ENCODE data around the gene TIGD3. TPM values are rescaled to one million over a fixed set of nuclear protein-coding genes. Genes with fewer than 3 reads are reported as not detected.

Gene TIGD3, protein sequence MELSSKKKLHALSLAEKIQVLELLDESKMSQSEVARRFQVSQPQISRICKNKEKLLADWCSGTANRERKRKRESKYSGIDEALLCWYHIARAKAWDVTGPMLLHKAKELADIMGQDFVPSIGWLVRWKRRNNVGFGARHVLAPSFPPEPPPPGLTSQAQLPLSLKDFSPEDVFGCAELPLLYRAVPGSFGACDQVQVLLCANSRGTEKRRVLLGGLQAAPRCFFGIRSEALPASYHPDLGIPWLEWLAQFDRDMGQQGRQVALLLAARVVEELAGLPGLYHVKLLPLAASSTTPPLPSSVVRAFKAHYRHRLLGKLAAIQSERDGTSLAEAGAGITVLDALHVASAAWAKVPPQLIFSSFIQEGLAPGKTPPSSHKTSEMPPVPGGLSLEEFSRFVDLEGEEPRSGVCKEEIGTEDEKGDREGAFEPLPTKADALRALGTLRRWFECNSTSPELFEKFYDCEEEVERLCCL
- total RNA-seq = under 1 TPM in 8 of 10 donors, not detected in 2; 0.11 to 0.87 (median 0.33) TPM
- under 1 TPM; 0.19 to 0.80 TPM for polyA plus RNA-seq
- long read RNA-seq, donor 1, partial matches to known transcripts = 0 of 1 reads
- long read RNA-seq, donor 1, other reads (novel, unspliced or antisense) = 0 of 1 reads
- long read RNA-seq, donor 2 = 0 reads
- long read RNA-seq, donor 3 = 0 reads

DNA sequence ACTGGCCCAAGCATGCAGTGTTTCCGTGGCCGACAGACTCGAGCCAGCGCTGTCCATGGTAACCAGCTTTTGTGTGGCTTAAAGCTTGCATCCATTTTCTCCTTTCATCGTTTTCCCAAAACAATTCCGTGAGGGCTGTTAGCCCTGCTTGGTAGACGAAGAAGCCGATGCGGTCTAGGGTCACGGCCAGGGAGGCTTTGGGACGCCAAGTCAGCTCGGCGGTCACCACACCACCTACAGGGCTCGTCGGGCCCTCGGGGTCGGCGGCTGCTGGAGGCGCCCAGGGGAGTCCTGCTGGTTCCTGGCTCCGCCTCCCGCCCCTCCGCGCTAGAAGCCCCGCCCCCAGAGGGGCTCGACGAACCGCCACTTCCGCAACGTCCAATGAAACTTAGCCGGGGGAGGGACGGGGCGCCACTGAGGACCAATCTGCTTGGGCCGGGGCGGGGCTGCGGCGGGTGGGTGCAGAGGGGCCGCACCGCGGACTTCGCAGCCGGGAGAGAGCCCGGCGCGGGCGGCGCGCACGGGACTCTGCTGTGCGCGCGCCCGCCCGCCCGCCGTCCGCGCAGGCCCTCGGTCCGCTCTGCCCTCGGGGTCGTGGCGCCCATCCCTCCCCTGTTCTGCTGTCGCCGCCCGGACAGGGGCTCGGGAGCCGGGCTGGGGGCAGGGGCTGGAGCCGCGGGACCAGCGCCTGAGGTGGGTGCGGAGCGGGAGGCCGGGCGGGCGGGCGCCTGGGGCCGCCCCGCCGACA lies at the start of gene TIGD3:
Gene TIGD3 (plus strand): TSS at position 487 of the 748 bp plus-strand sequence. CDS start 1,058 bp downstream, outside the sequence.
- intact Hi-C loops (cut with DNase I) = no loop called here
- TF ChIP-seq, protein P1, sequence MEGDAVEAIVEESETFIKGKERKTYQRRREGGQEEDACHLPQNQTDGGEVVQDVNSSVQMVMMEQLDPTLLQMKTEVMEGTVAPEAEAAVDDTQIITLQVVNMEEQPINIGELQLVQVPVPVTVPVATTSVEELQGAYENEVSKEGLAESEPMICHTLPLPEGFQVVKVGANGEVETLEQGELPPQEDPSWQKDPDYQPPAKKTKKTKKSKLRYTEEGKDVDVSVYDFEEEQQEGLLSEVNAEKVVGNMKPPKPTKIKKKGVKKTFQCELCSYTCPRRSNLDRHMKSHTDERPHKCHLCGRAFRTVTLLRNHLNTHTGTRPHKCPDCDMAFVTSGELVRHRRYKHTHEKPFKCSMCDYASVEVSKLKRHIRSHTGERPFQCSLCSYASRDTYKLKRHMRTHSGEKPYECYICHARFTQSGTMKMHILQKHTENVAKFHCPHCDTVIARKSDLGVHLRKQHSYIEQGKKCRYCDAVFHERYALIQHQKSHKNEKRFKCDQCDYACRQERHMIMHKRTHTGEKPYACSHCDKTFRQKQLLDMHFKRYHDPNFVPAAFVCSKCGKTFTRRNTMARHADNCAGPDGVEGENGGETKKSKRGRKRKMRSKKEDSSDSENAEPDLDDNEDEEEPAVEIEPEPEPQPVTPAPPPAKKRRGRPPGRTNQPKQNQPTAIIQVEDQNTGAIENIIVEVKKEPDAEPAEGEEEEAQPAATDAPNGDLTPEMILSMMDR (IDR thresholded peaks at IDR 0.05) = peak in 3 of 9 donors; percentile 21 to 24 (median 21)
- peaks cover 0 to 41% (median 31%) of the 10 kb centered on the region in 9 donors for H3K36me3 ChIP-seq
- peaks cover 15 to 42% (median 28%) of the 10 kb centered on the region in 9 donors for H3K4me1 ChIP-seq
- DNase-seq (peak; percentile 98), ATAC-seq (peak; percentile 85 to 97 (median 94))
- 1% methylated on average over 63 to 79 of the region's 79 CpGs for WGBS, 2 donors
- peaks cover 0 to 16% (median 0%) of the 10 kb centered on the region in 7 donors for H3K27me3 ChIP-seq
- H3K9me3 ChIP-seq = no peaks in the 10 kb centered on the region
- peak within 1 kb of the TSS; percentile 49 to 83 (median 72) for H3K4me3 ChIP-seq
- peak within 1 kb of the TSS in 9 of 10 donors; percentile 10 to 71 (median 55) for H3K27ac ChIP-seq

DNA sequence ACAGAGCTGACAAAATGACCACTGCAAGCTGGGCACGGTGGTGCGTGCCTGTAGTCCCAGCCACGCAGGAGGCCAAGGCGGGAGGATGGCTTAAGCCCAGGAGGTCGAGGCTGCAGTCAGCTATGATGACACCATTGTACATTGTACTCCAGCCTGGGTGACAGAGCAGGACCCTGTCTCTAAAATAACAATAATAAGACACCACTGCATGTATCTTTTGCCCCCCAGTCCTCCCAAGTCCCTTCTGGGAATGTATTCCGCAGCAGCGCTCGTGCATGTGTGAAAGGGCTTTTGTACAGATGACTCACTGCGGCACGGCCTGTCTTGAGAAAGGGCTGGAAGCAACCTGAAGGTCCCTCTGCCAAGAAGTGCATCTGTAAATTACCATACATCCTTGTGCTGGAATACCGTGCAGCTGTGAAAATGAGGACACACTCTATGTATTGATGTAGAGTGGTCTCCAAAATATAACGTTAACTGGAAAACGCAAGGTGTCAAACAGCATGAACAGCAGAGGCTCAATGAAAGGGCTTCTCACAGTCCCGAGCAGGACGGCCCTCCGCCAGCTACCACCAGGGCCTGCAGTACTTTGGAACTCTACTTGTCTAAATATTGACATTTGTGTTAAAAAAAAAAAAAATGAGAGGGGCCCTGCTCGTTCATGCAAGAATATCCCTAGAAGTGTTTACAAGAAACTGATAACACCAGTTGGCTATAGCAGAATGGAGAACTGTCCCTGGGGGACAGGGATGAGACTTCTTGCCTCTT lies 48.9 kb upstream of the TIGD3 start:
- no peaks in the 10 kb centered on the region for H3K27me3 ChIP-seq
- no peak for DNase-seq
- intact Hi-C loops (cut with DNase I) = no loop called here
- WGBS, 2 donors = 82 to 85% methylated on average over 17 of the region's 17 CpGs
- no peak overlapping the region for H3K4me3 ChIP-seq
- H3K36me3 ChIP-seq = peaks cover 0 to 8% (median 0%) of the 10 kb centered on the region in 9 donors
- H3K4me1 ChIP-seq = peaks cover 12 to 57% (median 46%) of the 10 kb centered on the region in 9 donors
- H3K27ac ChIP-seq = peak overlapping the region in 3 of 10 donors; percentile 20 to 45 (median 29)
- H3K9me3 ChIP-seq = no peaks in the 10 kb centered on the region
- TF ChIP-seq, protein P1 (IDR thresholded peaks at IDR 0.05) = no peak
- no peak for ATAC-seq

DNA sequence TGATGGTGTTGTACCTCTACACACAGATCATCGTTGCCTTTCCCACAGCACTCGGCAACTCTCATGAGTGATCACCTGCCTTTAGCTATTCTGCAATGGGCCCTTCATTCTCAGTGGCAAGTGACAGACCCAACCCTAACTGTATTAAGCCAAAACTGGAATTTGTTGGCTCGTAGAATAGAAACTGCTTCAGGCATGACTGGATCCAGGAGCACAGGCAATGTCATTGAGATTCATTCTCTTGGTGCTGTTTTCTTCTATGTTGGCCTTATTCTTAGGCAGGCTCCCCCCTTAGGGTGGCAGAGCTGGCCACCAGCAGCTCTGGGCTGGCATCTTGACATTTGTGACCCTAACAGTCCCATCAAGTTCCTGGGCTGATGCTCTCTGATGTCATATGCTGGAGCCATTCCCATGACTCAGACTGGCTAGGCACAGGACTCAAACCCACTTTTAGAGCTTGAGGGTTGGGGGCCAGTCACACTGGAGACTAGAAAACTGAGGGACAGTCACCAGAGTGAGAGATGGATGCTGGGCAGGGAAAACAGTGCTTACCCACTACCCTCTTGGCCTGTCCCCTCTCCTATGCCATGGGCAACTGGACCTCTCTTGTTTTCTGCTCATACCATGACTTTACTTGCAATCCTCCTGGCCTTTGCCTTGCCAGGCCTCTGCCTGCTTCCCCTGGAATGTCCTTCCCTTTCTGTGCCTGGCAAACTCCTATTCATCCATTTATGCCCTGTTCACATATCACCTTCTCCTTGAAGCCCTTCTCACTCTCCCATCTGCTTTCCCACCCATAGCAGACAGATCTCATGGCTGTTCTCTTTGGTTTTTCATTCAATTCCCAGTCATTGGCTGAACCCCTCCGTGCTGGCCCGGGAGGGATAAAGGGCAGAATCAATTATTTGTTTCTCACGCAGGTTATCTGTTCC lies 47.0 kb upstream of the TIGD3 start:
- WGBS, 2 donors = 84 to 88% methylated on average over 6 of the region's 6 CpGs
- H3K4me1 ChIP-seq = peaks cover 7 to 56% (median 40%) of the 10 kb centered on the region in 9 donors
- no peak for ATAC-seq
- no peaks in the 10 kb centered on the region for H3K27me3 ChIP-seq
- intact Hi-C loops (cut with DNase I) = no loop called here
- TF ChIP-seq, protein P1 (IDR thresholded peaks at IDR 0.05) = no peak
- DNase-seq = no peak
- peaks cover 0 to 8% (median 0%) of the 10 kb centered on the region in 9 donors for H3K36me3 ChIP-seq
- H3K9me3 ChIP-seq = no peaks in the 10 kb centered on the region
- peak overlapping the region in 7 of 10 donors; percentile 33 to 77 (median 62) for H3K27ac ChIP-seq
- H3K4me3 ChIP-seq = no peak overlapping the region
